Measurements from ENCODE around the gene PDE4D. TPM values are rescaled to one million over a fixed set of nuclear protein-coding genes. Genes with fewer than 3 reads are reported as not detected.

Gene PDE4D
- total RNA-seq, 1 donor from 2014 or later = 7.6 TPM

- TF ChIP-seq CTCF (IDR thresholded peaks at IDR 0.05; ENCODE audit: unreplicated experiment) = no peak
- DNase-seq (ENCODE audit: low spot score, unreplicated experiment) = no peak
- Mint-ChIP-seq H3K9me3 (ENCODE audit: low read depth) (no peaks in the 10 kb centered on the region), H3K27ac (no peak overlapping the region), H3K36me3 (ENCODE audit: insufficient read depth) (no peaks in the 10 kb centered on the region), H3K4me1 (ENCODE audit: low read depth) (peaks cover 2% of the 10 kb centered on the region), H3K4me3 (ENCODE audit: low read depth) (no peak overlapping the region), H3K27me3 (peaks cover under 1% of the 10 kb centered on the region)
These were observed 610.8 kb downstream of the PDE4D start for GRCh38 chr5:59282726-59283125.

- H3K9me3 Mint-ChIP-seq (ENCODE audit: low read depth) = no peaks in the 10 kb centered on the region
- no peak for DNase-seq (ENCODE audit: low spot score, unreplicated experiment)
- peaks cover 3% of the 10 kb centered on the region for H3K27me3 Mint-ChIP-seq
- H3K4me1 Mint-ChIP-seq (ENCODE audit: low read depth) = peaks cover 11% of the 10 kb centered on the region
- TF ChIP-seq CTCF (IDR thresholded peaks at IDR 0.05; ENCODE audit: unreplicated experiment) = no peak
- no peak overlapping the region for H3K27ac Mint-ChIP-seq
- no peaks in the 10 kb centered on the region for H3K36me3 Mint-ChIP-seq (ENCODE audit: insufficient read depth)
- H3K4me3 Mint-ChIP-seq (ENCODE audit: low read depth) = no peak overlapping the region
These were observed 613.5 kb downstream of the PDE4D start for GRCh38 chr5:59279979-59280378.

- Mint-ChIP-seq H3K27me3 (peaks cover 3% of the 10 kb centered on the region), H3K4me3 (ENCODE audit: low read depth) (no peak overlapping the region), H3K4me1 (ENCODE audit: low read depth) (peaks cover 11% of the 10 kb centered on the region), H3K27ac (no peak overlapping the region), H3K36me3 (ENCODE audit: insufficient read depth) (no peaks in the 10 kb centered on the region), H3K9me3 (ENCODE audit: low read depth) (no peaks in the 10 kb centered on the region)
- no peak for TF ChIP-seq CTCF (IDR thresholded peaks at IDR 0.05; ENCODE audit: unreplicated experiment)
- no peak for DNase-seq (ENCODE audit: low spot score, unreplicated experiment)
These were observed 616.6 kb downstream of the PDE4D start for GRCh38 chr5:59276917-59277372.

GRCh38 chr5:59276325-59276675 is 617.2 kb downstream of the PDE4D start:
- Mint-ChIP-seq H3K27me3 (peaks cover 3% of the 10 kb centered on the region), H3K4me3 (ENCODE audit: low read depth) (no peak overlapping the region), H3K9me3 (ENCODE audit: low read depth) (no peaks in the 10 kb centered on the region), H3K4me1 (ENCODE audit: low read depth) (peaks cover 11% of the 10 kb centered on the region), H3K36me3 (ENCODE audit: insufficient read depth) (no peaks in the 10 kb centered on the region), H3K27ac (no peak overlapping the region)
- no peak for TF ChIP-seq CTCF (IDR thresholded peaks at IDR 0.05; ENCODE audit: unreplicated experiment)
- no peak for DNase-seq (ENCODE audit: low spot score, unreplicated experiment)

DNA sequence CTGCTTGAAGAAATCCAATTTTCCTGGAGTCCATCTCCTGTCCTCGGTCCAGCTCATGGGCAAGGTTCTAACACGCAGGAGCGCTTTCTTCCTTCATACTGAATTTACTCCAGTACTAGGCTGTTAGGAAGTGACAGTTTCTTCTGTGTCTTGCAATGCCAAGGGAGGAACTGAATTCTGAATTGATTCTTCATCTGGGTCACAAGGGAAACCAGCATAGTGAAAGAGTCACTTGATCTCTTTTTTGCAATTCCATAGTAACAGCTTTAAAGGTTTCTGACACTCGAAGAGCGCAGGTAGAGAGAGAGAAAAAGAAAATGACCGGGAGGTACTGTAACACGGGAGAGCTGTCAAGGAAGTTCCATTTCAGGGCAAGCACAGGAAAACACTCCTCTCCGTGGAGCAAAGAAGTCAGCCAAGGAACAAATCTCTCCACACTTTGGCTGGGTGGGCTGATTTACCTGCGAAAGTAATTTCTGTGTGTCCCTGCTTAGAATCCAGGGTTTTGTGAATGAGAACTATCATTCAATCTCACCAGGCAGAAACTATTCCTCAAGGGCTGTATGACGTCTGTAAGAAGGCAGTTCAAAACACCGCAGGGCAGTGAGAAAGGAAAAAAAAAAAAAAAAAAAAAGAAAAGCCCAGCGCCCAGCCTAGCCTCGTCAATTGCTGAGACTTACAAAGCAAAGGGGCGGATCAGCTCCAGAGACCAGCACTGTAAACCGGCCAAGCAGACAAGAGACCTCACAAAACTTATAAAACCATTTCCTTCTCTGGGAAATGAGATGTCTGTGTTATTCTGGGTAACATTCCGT is 617.8 kb downstream of the PDE4D start:
- no peaks in the 10 kb centered on the region for H3K9me3 Mint-ChIP-seq (ENCODE audit: low read depth)
- no peak for TF ChIP-seq CTCF (IDR thresholded peaks at IDR 0.05; ENCODE audit: unreplicated experiment)
- peak overlapping the region; percentile 51 for H3K27ac Mint-ChIP-seq
- peaks cover 11% of the 10 kb centered on the region for H3K4me1 Mint-ChIP-seq (ENCODE audit: low read depth)
- H3K27me3 Mint-ChIP-seq = peaks cover 3% of the 10 kb centered on the region
- no peaks in the 10 kb centered on the region for H3K36me3 Mint-ChIP-seq (ENCODE audit: insufficient read depth)
- H3K4me3 Mint-ChIP-seq (ENCODE audit: low read depth) = peak overlapping the region; percentile 71
- DNase-seq (ENCODE audit: low spot score, unreplicated experiment) = no peak

Data from progenitor cell of endocrine pancreas (in vitro differentiated cells).